Epidermal melanocyte (primary cell): ENCODE results near the gene EFNB2.

Experiments used
- DNase-seq: peaks from one replicate; pipeline ENCODE4 v3.0.0; 2011; ENCODE audit warnings: low spot score; ENCODE audit not compliant: insufficient read length

The EFNB2 gene

GRCh38 chr13:106484537-106485193 is 50.8 kb downstream of the EFNB2 start:
- DNase-seq = no peak

- DNase-seq = no peak
Measured at GRCh38 chr13:106484084-106484483, 51.4 kb downstream of the EFNB2 start.

- no peak for DNase-seq
Measured at GRCh38 chr13:106481919-106482318, 53.5 kb downstream of the EFNB2 start.

- DNase-seq = no peak
Measured at GRCh38 chr13:106480351-106480910, 55.0 kb downstream of the EFNB2 start.

- no peak for DNase-seq
Measured at GRCh38 chr13:106479929-106480328, 55.5 kb downstream of the EFNB2 start.

GRCh38 chr13:106478116-106478515 is 57.3 kb downstream of the EFNB2 start:
- no peak for DNase-seq

GRCh38 chr13:106477303-106477702 is 58.2 kb downstream of the EFNB2 start:
- DNase-seq = no peak

- no peak for DNase-seq
Measured at GRCh38 chr13:106475852-106476251, 59.6 kb downstream of the EFNB2 start.

- no peak for DNase-seq
Measured at GRCh38 chr13:106474912-106475311, 60.5 kb downstream of the EFNB2 start.

GRCh38 chr13:106473154-106473553 is 62.3 kb downstream of the EFNB2 start:
- no peak for DNase-seq

- DNase-seq = no peak
Measured at GRCh38 chr13:106472621-106473020, 62.8 kb downstream of the EFNB2 start.

- no peak for DNase-seq
Measured at GRCh38 chr13:106471957-106472543, 63.4 kb downstream of the EFNB2 start.

GRCh38 chr13:106470576-106470975 is 64.9 kb downstream of the EFNB2 start:
- no peak for DNase-seq

GRCh38 chr13:106468744-106469590 is 66.5 kb downstream of the EFNB2 start:
- DNase-seq = no peak

- DNase-seq = no peak
Measured at GRCh38 chr13:106468207-106468606, 67.3 kb downstream of the EFNB2 start.

- DNase-seq = no peak
Measured at GRCh38 chr13:106467427-106468122, 67.9 kb downstream of the EFNB2 start.

GRCh38 chr13:106466691-106467426 is 68.6 kb downstream of the EFNB2 start:
- no peak for DNase-seq

- DNase-seq = no peak
Measured at GRCh38 chr13:106464076-106464475, 71.4 kb downstream of the EFNB2 start.

GRCh38 chr13:106462710-106463109 is 72.8 kb downstream of the EFNB2 start:
- peak; percentile 40 for DNase-seq

- DNase-seq = no peak
Measured at GRCh38 chr13:106455777-106456176, 79.7 kb downstream of the EFNB2 start.

GRCh38 chr13:106455190-106455589 is 80.3 kb downstream of the EFNB2 start:
- no peak for DNase-seq
